Activated naive CD8-positive, alpha-beta T cell treated with anti-CD3 and anti-CD28 coated beads for 36 hours (primary cell): ENCODE results near the gene NEURL1. TPM values are rescaled to one million over a fixed set of nuclear protein-coding genes. Genes with fewer than 3 reads are reported as not detected.

Experiments
- DNase-seq: peaks from one replicate; pipeline ENCODE4 v3.0.0; 2021
- H3K27ac Mint-ChIP-seq: one replicate; pipeline ENCODE4 v1.8.0; 2022; ENCODE audit warnings: mild to moderate bottlenecking, moderate library complexity, mixed read lengths
- H3K27me3 Mint-ChIP-seq: one replicate; pipeline ENCODE4 v1.8.0; 2022; ENCODE audit warnings: mild to moderate bottlenecking, mixed read lengths
- H3K36me3 Mint-ChIP-seq: one replicate; pipeline ENCODE4 v1.8.0; 2021; ENCODE audit warnings: mild to moderate bottlenecking, mixed read lengths
- H3K4me1 Mint-ChIP-seq: one replicate; pipeline ENCODE4 v1.8.0; 2021; ENCODE audit warnings: mixed read lengths
- H3K4me3 Mint-ChIP-seq: one replicate; pipeline ENCODE4 v1.8.0; 2022; ENCODE audit warnings: mild to moderate bottlenecking, moderate library complexity, mixed read lengths
- H3K9me3 Mint-ChIP-seq: one replicate; pipeline ENCODE4 v1.8.0; 2022; ENCODE audit warnings: mixed read lengths
- total RNA-seq, 2 experiments: library from RNA; stranded (reverse); gene quantifications; one replicate each; pipeline ENCODE4 v1.2.3, GENCODE V29; 2021

Gene NEURL1
- total RNA-seq, 2 experiments from 2014 or later, result 3.1 to 3.2 TPM

GRCh38 chr10:103580011-103580410, 86.5 kb downstream of the NEURL1 start:
- Mint-ChIP-seq H3K4me1 (peaks cover 4% of the 10 kb centered on the region), H3K9me3 (no peaks in the 10 kb centered on the region), H3K27me3 (no peaks in the 10 kb centered on the region), H3K36me3 (no peaks in the 10 kb centered on the region), H3K27ac (no peak overlapping the region), H3K4me3 (no peak overlapping the region)
- DNase-seq, result no peak

DNA sequence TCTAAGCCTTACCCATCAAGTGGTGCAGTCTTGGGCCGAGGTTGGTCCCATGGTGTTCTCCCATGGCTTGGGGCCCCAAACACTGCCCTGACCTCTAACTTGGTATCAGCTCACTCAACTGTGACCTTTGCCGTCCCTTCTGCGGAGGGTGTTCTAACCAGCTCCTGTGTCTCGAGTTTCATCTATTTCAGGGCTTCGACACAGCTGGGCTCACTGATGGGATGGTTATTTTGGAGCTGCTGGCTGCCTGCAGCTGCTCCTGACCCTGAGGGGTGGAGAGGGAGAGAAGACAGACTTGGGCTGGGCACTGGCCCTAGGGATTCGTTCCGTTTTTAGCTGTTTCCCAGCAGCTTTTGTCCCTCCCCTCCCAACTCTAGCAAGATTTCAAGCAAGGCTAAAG, 86.9 kb downstream of the NEURL1 start:
- no peaks in the 10 kb centered on the region for H3K9me3 Mint-ChIP-seq
- no peaks in the 10 kb centered on the region for H3K27me3 Mint-ChIP-seq
- peaks cover 3% of the 10 kb centered on the region for H3K36me3 Mint-ChIP-seq
- H3K4me3 Mint-ChIP-seq, result no peak overlapping the region
- H3K4me1 Mint-ChIP-seq, result peaks cover 4% of the 10 kb centered on the region
- no peak overlapping the region for H3K27ac Mint-ChIP-seq
- no peak for DNase-seq

- Mint-ChIP-seq H3K4me1 (peaks cover 4% of the 10 kb centered on the region), H3K9me3 (no peaks in the 10 kb centered on the region), H3K27me3 (no peaks in the 10 kb centered on the region), H3K27ac (no peak overlapping the region), H3K4me3 (no peak overlapping the region), H3K36me3 (peaks cover 8% of the 10 kb centered on the region)
- no peak for DNase-seq
Measured at GRCh38 chr10:103581499-103581898, 88.0 kb downstream of the NEURL1 start.

- DNase-seq, result no peak
- Mint-ChIP-seq H3K27ac (no peak overlapping the region), H3K9me3 (no peaks in the 10 kb centered on the region), H3K4me1 (peaks cover 7% of the 10 kb centered on the region), H3K27me3 (no peaks in the 10 kb centered on the region), H3K36me3 (peaks cover 9% of the 10 kb centered on the region), H3K4me3 (no peak overlapping the region)
Measured at GRCh38 chr10:103582331-103583123, 89.0 kb downstream of the NEURL1 start.

GRCh38 chr10:103583871-103584215, 90.3 kb downstream of the NEURL1 start:
- Mint-ChIP-seq H3K4me1 (peaks cover 8% of the 10 kb centered on the region), H3K27me3 (no peaks in the 10 kb centered on the region), H3K9me3 (no peaks in the 10 kb centered on the region), H3K27ac (peak overlapping the region; percentile 77), H3K4me3 (peak overlapping the region; percentile 81), H3K36me3 (peaks cover 9% of the 10 kb centered on the region)
- DNase-seq, result no peak

- peaks cover 8% of the 10 kb centered on the region for H3K4me1 Mint-ChIP-seq
- peak overlapping the region; percentile 81 for H3K4me3 Mint-ChIP-seq
- peaks cover 9% of the 10 kb centered on the region for H3K36me3 Mint-ChIP-seq
- peak; percentile 66 for DNase-seq
- H3K9me3 Mint-ChIP-seq, result no peaks in the 10 kb centered on the region
- no peaks in the 10 kb centered on the region for H3K27me3 Mint-ChIP-seq
- peak overlapping the region; percentile 77 for H3K27ac Mint-ChIP-seq
Measured at GRCh38 chr10:103584216-103585010, 90.9 kb downstream of the NEURL1 start.

GRCh38 chr10:103585011-103585405, 91.5 kb downstream of the NEURL1 start:
- no peak for DNase-seq
- Mint-ChIP-seq H3K4me3 (peak overlapping the region; percentile 68), H3K36me3 (peaks cover 9% of the 10 kb centered on the region), H3K27me3 (no peaks in the 10 kb centered on the region), H3K9me3 (no peaks in the 10 kb centered on the region), H3K4me1 (peaks cover 8% of the 10 kb centered on the region), H3K27ac (peak overlapping the region; percentile 34)

GRCh38 chr10:103587073-103587472, 93.6 kb downstream of the NEURL1 start:
- no peak for DNase-seq
- peaks cover 9% of the 10 kb centered on the region for H3K36me3 Mint-ChIP-seq
- no peak overlapping the region for H3K27ac Mint-ChIP-seq
- no peaks in the 10 kb centered on the region for H3K27me3 Mint-ChIP-seq
- H3K9me3 Mint-ChIP-seq, result no peaks in the 10 kb centered on the region
- H3K4me3 Mint-ChIP-seq, result no peak overlapping the region
- peaks cover 8% of the 10 kb centered on the region for H3K4me1 Mint-ChIP-seq

- Mint-ChIP-seq H3K27me3 (no peaks in the 10 kb centered on the region), H3K36me3 (peaks cover 9% of the 10 kb centered on the region), H3K27ac (no peak overlapping the region), H3K9me3 (no peaks in the 10 kb centered on the region), H3K4me1 (peaks cover 4% of the 10 kb centered on the region), H3K4me3 (no peak overlapping the region)
- DNase-seq, result no peak
Measured at GRCh38 chr10:103589074-103589630, 95.6 kb downstream of the NEURL1 start.

DNA sequence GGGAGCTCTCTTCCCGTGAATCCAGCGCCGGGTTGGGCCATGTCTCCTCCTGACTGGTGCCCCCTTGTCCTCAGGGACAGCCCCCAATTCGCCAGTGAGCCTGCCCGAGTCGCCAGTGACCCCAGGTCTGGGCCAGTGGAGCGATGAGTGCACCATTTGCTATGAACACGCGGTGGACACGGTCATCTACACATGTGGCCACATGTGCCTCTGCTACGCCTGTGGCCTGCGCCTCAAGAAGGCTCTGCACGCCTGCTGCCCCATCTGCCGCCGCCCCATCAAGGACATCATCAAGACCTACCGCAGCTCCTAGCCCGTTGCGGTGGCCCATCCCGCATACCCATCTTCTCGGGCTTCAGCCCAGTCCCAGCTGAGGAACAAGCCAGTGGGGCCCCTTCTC, 96.6 kb downstream of the NEURL1 start:
- Mint-ChIP-seq H3K27me3 (no peaks in the 10 kb centered on the region), H3K27ac (no peak overlapping the region), H3K36me3 (peaks cover 9% of the 10 kb centered on the region), H3K4me1 (peaks cover 4% of the 10 kb centered on the region), H3K4me3 (no peak overlapping the region), H3K9me3 (no peaks in the 10 kb centered on the region)
- DNase-seq, result no peak

DNA sequence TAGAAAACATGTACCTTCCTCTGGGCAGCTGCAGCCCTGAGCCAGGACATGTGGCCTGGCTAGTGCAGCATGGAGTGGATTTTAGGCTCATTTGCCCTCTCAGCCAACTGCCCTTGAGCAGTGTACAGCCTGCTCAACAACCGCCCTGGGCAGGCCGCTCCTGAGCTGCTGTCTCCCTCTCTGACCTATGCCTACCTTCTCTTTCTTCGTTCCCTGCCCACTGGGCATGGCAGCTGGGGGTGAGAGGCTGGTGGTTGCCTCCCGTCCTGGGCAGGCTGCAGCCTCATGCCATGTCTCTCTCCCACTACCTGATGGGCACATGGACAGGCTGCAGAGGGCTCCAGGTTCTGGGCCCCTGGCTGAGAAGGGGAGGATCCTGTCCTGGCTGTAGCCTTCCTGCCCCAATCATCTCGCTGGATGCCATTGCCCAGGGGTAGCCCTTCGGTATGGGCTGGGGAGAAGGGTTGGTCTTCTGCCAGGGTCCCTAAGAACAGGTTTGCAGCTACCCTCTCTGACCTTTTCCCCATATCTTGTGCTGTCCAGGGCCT, 97.3 kb downstream of the NEURL1 start:
- H3K36me3 Mint-ChIP-seq, result peaks cover 4% of the 10 kb centered on the region
- no peak for DNase-seq
- H3K4me1 Mint-ChIP-seq, result peaks cover 4% of the 10 kb centered on the region
- no peak overlapping the region for H3K27ac Mint-ChIP-seq
- no peak overlapping the region for H3K4me3 Mint-ChIP-seq
- H3K27me3 Mint-ChIP-seq, result no peaks in the 10 kb centered on the region
- H3K9me3 Mint-ChIP-seq, result no peaks in the 10 kb centered on the region

DNA sequence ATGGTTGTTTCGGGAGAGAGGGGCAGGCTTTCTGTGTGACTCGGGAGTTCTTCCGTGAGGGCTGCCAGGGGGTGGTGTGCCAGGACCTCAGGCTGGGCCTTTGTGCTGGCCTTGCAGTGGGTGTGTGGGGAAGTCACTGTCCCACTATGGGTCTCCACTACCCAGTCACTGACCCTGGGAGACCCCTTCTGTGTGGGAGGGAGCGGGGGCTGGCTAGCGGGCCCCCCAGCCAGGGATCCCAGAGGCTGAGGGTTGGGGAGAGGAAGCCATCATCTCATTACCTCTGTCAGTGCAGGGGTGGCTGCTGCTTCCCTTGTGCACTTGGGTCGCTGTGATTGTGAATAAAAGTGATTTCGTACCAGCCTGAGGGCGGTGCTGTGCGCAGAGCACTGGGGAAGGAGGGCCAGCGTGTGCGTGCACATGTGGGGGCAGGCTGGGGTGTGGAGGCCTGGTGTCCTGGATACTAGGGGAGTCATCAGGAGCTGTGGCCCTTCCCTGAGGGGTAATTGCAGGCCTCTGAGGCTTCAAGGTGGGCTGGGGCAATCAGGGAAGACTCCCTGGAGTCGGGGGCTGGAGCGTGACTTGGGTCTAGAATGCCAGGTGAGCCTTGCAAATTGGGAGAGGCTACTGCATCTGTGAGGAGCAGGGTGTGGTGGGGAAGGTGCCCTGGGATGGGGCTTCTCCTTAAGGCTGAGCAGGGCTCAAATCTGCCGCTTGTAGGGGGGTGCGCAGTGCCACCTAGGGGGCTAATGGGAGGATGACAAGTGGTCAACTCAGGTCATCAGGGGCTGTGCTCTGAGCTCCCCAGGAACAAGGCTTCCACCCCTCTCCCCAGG, 98.9 kb downstream of the NEURL1 start:
- H3K27ac Mint-ChIP-seq, result no peak overlapping the region
- H3K9me3 Mint-ChIP-seq, result no peaks in the 10 kb centered on the region
- DNase-seq, result peak; percentile 43
- no peaks in the 10 kb centered on the region for H3K27me3 Mint-ChIP-seq
- H3K4me1 Mint-ChIP-seq, result peaks cover 2% of the 10 kb centered on the region
- no peak overlapping the region for H3K4me3 Mint-ChIP-seq
- no peaks in the 10 kb centered on the region for H3K36me3 Mint-ChIP-seq

- no peaks in the 10 kb centered on the region for H3K4me1 Mint-ChIP-seq
- H3K4me3 Mint-ChIP-seq, result no peak overlapping the region
- H3K27me3 Mint-ChIP-seq, result no peaks in the 10 kb centered on the region
- no peak overlapping the region for H3K27ac Mint-ChIP-seq
- no peaks in the 10 kb centered on the region for H3K36me3 Mint-ChIP-seq
- H3K9me3 Mint-ChIP-seq, result no peaks in the 10 kb centered on the region
- no peak for DNase-seq
Measured at GRCh38 chr10:103593022-103593570, 99.6 kb downstream of the NEURL1 start.

DNA sequence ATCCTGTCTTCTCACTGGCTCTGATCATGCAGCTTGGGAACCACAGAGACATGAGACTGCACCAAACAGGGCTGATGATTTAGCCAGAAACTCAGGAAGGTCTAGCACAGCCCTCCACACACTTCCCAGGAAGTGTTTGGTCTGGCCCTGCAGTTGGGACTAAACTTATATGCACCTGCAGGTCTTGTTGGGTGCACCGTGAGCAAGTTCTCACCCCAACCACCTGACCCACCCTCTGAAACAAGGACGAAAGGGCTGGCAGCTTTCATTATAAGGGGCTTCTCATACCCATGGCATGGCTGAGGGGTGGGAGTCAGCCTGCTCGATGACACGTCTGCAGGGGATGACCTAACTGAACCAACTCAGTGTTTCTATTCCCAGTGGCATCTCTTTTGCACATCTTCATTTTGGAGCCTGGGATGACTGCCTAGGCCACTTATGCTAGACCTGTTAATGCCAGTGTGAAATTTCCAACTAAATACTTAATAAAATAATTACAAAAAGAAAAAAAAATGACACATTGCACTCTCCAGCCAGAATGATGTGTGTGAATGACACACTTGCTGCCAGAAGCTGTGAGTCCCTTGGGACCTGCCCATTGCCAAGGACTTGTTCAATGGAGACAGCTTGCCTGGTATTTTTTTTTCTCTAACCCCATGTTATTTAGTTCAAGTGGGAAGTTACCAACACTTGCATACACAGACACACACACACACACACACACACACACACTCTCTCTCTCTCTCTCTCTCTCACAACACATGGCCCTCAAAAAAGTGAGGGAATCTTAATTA, 102.6 kb downstream of the NEURL1 start:
- Mint-ChIP-seq H3K4me3 (no peak overlapping the region), H3K27ac (no peak overlapping the region), H3K27me3 (no peaks in the 10 kb centered on the region), H3K9me3 (no peaks in the 10 kb centered on the region), H3K4me1 (peaks cover 2% of the 10 kb centered on the region), H3K36me3 (no peaks in the 10 kb centered on the region)
- DNase-seq, result no peak
